ENCODE data around the gene ACTN1. TPM values are rescaled to one million over a fixed set of nuclear protein-coding genes. Genes with fewer than 3 reads are reported as not detected.

Gene ACTN1
- total RNA-seq, 1 donor from 2014 or later = 70.7 TPM

DNA sequence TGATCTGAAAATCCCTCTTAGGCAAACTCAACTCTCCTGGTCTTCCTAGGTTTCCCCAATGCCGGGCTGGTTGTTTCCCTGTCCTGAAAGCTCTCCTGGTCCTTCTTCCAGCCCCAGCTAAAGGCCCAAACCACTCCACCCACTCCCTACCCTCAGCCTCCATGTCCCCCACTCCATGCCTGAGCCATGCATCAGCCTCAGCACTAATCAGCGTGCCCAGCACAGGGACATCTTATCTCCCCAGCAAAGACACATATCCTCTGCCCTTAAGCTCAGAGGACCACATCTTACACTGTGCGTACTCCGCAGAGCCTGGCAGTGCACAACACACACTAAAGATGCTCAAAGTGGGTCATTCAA lies 25.9 kb downstream of the ACTN1 start:
- H3K79me2 ChIP-seq (ENCODE audit: low read depth) = peaks cover 99% of the 10 kb centered on the region
- peaks cover 27% of the 10 kb centered on the region for H3K4me1 Mint-ChIP-seq

DNA sequence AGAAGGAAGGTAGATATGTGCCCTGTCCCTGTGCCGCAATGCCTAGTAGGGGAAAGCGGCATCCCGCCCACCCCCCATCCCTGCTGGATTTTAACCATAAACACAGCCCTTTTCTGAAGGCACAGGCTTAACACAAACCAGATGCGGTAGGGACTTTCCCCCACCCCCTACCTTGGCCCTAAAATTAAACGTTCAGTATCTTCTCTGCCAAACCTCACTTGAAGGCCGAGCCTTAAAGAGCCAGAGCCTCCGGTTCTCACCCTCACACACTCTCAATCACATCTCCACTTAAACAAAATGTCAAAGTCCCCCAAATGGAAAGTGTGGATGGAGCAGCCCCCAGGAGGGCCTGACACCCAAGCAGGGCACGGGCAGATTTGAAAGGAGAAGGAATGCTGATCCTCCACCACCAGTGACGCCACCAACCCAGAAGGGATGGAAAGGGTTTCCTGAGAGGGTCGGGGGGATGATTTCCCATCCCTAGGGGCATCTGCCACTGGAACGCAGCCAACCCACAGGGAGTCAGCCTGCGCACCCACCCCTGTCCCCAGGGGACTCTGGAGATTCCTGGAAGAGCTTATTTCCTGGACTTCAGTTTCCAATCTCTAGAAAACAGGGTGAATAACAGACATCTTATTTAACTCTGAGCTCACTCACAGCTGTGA lies 26.4 kb downstream of the ACTN1 start:
- no peak overlapping the region for H2AFZ ChIP-seq (replicated peaks)
- peaks cover 29% of the 10 kb centered on the region for H3K4me1 ChIP-seq
- Mint-ChIP-seq H3K27ac (no peak overlapping the region), H3K9me3 (no peaks in the 10 kb centered on the region), H3K36me3 (peaks cover 12% of the 10 kb centered on the region), H3K27me3 (ENCODE audit: insufficient read depth, low read depth) (peaks cover 2% of the 10 kb centered on the region), H3K4me1 (peaks cover 32% of the 10 kb centered on the region), H3K4me3 (peak overlapping the region; percentile 8)
- H3K4me2 ChIP-seq = no peak overlapping the region
- H3K9ac ChIP-seq = no peak overlapping the region
- peaks cover 57% of the 10 kb centered on the region for H4K20me1 ChIP-seq (ENCODE audit: low read depth)
- no peaks in the 10 kb centered on the region for H3K27me3 ChIP-seq
- H3K27ac ChIP-seq = no peak overlapping the region
- TF ChIP-seq, protein P1, sequence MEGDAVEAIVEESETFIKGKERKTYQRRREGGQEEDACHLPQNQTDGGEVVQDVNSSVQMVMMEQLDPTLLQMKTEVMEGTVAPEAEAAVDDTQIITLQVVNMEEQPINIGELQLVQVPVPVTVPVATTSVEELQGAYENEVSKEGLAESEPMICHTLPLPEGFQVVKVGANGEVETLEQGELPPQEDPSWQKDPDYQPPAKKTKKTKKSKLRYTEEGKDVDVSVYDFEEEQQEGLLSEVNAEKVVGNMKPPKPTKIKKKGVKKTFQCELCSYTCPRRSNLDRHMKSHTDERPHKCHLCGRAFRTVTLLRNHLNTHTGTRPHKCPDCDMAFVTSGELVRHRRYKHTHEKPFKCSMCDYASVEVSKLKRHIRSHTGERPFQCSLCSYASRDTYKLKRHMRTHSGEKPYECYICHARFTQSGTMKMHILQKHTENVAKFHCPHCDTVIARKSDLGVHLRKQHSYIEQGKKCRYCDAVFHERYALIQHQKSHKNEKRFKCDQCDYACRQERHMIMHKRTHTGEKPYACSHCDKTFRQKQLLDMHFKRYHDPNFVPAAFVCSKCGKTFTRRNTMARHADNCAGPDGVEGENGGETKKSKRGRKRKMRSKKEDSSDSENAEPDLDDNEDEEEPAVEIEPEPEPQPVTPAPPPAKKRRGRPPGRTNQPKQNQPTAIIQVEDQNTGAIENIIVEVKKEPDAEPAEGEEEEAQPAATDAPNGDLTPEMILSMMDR (IDR thresholded peaks at IDR 0.05) = no peak
- TF ChIP-seq EZH2 (IDR thresholded peaks at IDR 0.05) (no peak), EZH2phosphoT487 (IDR thresholded peaks at IDR 0.05) (no peak)
- no peak overlapping the region for H3K4me3 ChIP-seq
- H3K36me3 ChIP-seq = no peaks in the 10 kb centered on the region
- no peak for DNase-seq (ENCODE audit: low spot score)
- peaks cover 99% of the 10 kb centered on the region for H3K79me2 ChIP-seq (ENCODE audit: low read depth)
- peaks cover 10% of the 10 kb centered on the region for H3F3A ChIP-seq (ENCODE audit: low read depth)
- no peaks in the 10 kb centered on the region for H3K9me3 ChIP-seq (ENCODE audit: low read depth)

More for the DNA sequence above, 25.9 kb downstream of the ACTN1 start:
- TF ChIP-seq, protein P1 (IDR thresholded peaks at IDR 0.05) = no peak
- TF ChIP-seq EZH2 (IDR thresholded peaks at IDR 0.05) (no peak), EZH2phosphoT487 (IDR thresholded peaks at IDR 0.05) (no peak)
- Mint-ChIP-seq H3K9me3 (no peaks in the 10 kb centered on the region), H3K27ac (peak overlapping the region; percentile 19), H3K4me3 (no peak overlapping the region), H3K36me3 (peaks cover 12% of the 10 kb centered on the region), H3K27me3 (ENCODE audit: insufficient read depth, low read depth) (peaks cover 2% of the 10 kb centered on the region)
- Histone ChIP-seq H3K27ac (no peak overlapping the region), H3K9ac (no peak overlapping the region), H4K20me1 (ENCODE audit: low read depth) (peaks cover 52% of the 10 kb centered on the region), H3K4me2 (no peak overlapping the region), H3K4me1 (peaks cover 29% of the 10 kb centered on the region), H3K9me3 (ENCODE audit: low read depth) (no peaks in the 10 kb centered on the region), H3F3A (ENCODE audit: low read depth) (peaks cover 10% of the 10 kb centered on the region), H2AFZ (replicated peaks) (no peak overlapping the region), H3K36me3 (no peaks in the 10 kb centered on the region), H3K27me3 (no peaks in the 10 kb centered on the region), H3K4me3 (no peak overlapping the region)
- no peak for DNase-seq (ENCODE audit: low spot score)

DNA sequence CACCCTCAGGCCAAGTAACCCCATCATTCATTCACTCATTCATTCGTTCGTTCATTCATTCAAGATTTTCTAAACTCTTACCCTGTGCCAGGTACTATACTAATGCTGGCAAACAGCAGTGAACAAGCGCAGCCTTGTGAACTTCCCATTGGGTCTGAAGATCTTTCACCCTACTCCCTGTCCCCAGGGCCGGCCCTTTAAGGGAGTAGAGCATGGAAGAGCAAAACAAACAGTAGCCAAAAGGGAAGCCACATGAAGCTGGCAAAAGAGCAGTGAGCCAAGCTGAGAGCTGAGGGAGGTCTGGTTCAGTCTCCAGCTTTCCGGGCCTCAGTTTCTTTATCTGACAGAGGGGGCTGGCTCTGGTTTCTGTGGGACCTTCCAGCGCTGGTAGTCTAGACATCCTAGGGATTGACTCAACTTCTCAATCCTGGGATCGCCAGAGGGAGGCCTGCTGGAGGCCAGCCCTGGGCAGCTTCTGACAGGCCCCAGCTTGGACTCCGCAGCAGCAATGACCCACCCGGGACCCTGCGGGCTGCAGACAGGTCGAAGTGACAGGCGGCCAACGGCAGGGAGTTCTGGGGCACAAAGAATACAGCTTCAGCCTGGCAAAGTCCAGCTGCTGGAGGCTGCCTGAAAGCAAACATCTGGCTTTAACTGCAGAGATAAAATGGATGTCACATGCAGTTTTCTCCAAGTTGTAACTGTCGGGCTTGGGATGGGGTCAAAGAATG lies 27.1 kb downstream of the ACTN1 start:
- Histone ChIP-seq H3K27me3 (no peaks in the 10 kb centered on the region), H4K20me1 (ENCODE audit: low read depth) (peaks cover 64% of the 10 kb centered on the region), H3K9me3 (ENCODE audit: low read depth) (no peaks in the 10 kb centered on the region), H3K27ac (no peak overlapping the region), H2AFZ (replicated peaks) (no peak overlapping the region), H3K79me2 (ENCODE audit: low read depth) (peaks cover 99% of the 10 kb centered on the region), H3K4me3 (no peak overlapping the region), H3K4me2 (no peak overlapping the region), H3K36me3 (no peaks in the 10 kb centered on the region), H3F3A (ENCODE audit: low read depth) (peaks cover 10% of the 10 kb centered on the region), H3K9ac (no peak overlapping the region), H3K4me1 (peaks cover 29% of the 10 kb centered on the region)
- H3K27me3 Mint-ChIP-seq (ENCODE audit: insufficient read depth, low read depth) = peaks cover 2% of the 10 kb centered on the region
- H3K4me1 Mint-ChIP-seq = peaks cover 36% of the 10 kb centered on the region
- peaks cover 10% of the 10 kb centered on the region for H3K36me3 Mint-ChIP-seq
- TF ChIP-seq EZH2 (IDR thresholded peaks at IDR 0.05) = no peak
- TF ChIP-seq, protein P1 (IDR thresholded peaks at IDR 0.05) = no peak
- H3K27ac Mint-ChIP-seq = no peak overlapping the region
- no peak overlapping the region for H3K4me3 Mint-ChIP-seq
- DNase-seq (ENCODE audit: low spot score) = no peak
- H3K9me3 Mint-ChIP-seq = no peaks in the 10 kb centered on the region
